NCI-H2081 treated with DMSO at 0.1 percent for 48 hours (cell line): ENCODE results near the gene ERCC4.

Experiments
- DNase-seq: peaks from one replicate; lab custom pipeline; 2025; lab: John Stamatoyannopoulos, UW

Gene ERCC4

GRCh38 chr16:13994239-13995106 is 74.5 kb downstream of the ERCC4 start:
- no peak for DNase-seq

GRCh38 chr16:13995194-13995593 is 75.2 kb downstream of the ERCC4 start:
- DNase-seq = no peak

- no peak for DNase-seq
Measured at GRCh38 chr16:13996778-13997288, 76.9 kb downstream of the ERCC4 start.

GRCh38 chr16:13997526-13997925 is 77.6 kb downstream of the ERCC4 start:
- no peak for DNase-seq

GRCh38 chr16:13997933-13998332 is 78.0 kb downstream of the ERCC4 start:
- no peak for DNase-seq

- no peak for DNase-seq
Measured at GRCh38 chr16:13999071-13999894, 79.3 kb downstream of the ERCC4 start.

- no peak for DNase-seq
Measured at GRCh38 chr16:13999895-14000425, 80.0 kb downstream of the ERCC4 start.

- no peak for DNase-seq
Measured at GRCh38 chr16:14001521-14001920, 81.6 kb downstream of the ERCC4 start.
